Suprapubic skin (tissue), 4 donors: ENCODE measurements around the gene MTMR12.

Experiments
- CTCF ChIP-seq, 2 donors: fragments of 200-600 bp in 1 of 2; fragments of 450-650 bp in 1 of 2; sonication (generic) in 1 of 2; IDR thresholded peaks; one replicate each; pipeline ENCODE4 v1.5.1; 2016 to 2019; ENCODE audit warnings: antibody characterized with exemption in 2 of 2, mild to moderate bottlenecking in 1 of 2, moderate library complexity in 1 of 2
- POLR2A ChIP-seq, 2 donors: fragments of 450-650 bp; IDR thresholded peaks; one replicate each; pipeline ENCODE4 v1.6.1; 2017; ENCODE audit warnings: antibody characterized with exemption in 2 of 2, mild to moderate bottlenecking in 2 of 2, moderate library complexity in 2 of 2
- POLR2AphosphoS5 ChIP-seq, 3 donors: sonication (generic); formaldehyde crosslinking; IDR thresholded peaks; one replicate each; pipeline ENCODE4 v1.6.1; 2017; ENCODE audit warnings: antibody characterized with exemption in 3 of 3

- TF ChIP-seq POLR2AphosphoS5 (IDR thresholded peaks at IDR 0.05) = no peak
- no peak for TF ChIP-seq CTCF (IDR thresholded peaks at IDR 0.05)
- no peak for TF ChIP-seq POLR2A (IDR thresholded peaks at IDR 0.05)
Observed at GRCh38 chr5:32282633-32283032, 30.1 kb downstream of the MTMR12 start.
